D721Med (cell line): ENCODE results near the gene PARP4.
"Not testable (repeated sequence)": the region's sequence is repeated elsewhere in the genome, so short reads cannot be mapped to it uniquely, and the experiment has no call there.

ENCODE experiments used
- DNase-seq: peaks from one replicate; pipeline ENCODE4 v3.0.0; 2011; ENCODE audit warnings: low spot score; ENCODE audit not compliant: insufficient read length
- FAIRE-seq: peaks from 2 replicates; lab custom pipeline; 2011; peaks lifted over from hg19 to GRCh38; lab: Jason Lieb, UNC
- TF ChIP-seq, protein P1 (sequence below): IDR thresholded peaks from 2 replicates; pipeline ENCODE4 v1.5.1; 2012; ENCODE audit warnings: mild to moderate bottlenecking, control low read depth; ENCODE audit not compliant: insufficient read depth; ENCODE audit errors: missing control alignments

PARP4 gene

GRCh38 chr13:24502533-24503378 lies 9.8 kb downstream of the PARP4 start:
- DNase-seq (no peak), FAIRE-seq (no peak)
- TF ChIP-seq, protein P1, sequence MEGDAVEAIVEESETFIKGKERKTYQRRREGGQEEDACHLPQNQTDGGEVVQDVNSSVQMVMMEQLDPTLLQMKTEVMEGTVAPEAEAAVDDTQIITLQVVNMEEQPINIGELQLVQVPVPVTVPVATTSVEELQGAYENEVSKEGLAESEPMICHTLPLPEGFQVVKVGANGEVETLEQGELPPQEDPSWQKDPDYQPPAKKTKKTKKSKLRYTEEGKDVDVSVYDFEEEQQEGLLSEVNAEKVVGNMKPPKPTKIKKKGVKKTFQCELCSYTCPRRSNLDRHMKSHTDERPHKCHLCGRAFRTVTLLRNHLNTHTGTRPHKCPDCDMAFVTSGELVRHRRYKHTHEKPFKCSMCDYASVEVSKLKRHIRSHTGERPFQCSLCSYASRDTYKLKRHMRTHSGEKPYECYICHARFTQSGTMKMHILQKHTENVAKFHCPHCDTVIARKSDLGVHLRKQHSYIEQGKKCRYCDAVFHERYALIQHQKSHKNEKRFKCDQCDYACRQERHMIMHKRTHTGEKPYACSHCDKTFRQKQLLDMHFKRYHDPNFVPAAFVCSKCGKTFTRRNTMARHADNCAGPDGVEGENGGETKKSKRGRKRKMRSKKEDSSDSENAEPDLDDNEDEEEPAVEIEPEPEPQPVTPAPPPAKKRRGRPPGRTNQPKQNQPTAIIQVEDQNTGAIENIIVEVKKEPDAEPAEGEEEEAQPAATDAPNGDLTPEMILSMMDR = no peak

DNA sequence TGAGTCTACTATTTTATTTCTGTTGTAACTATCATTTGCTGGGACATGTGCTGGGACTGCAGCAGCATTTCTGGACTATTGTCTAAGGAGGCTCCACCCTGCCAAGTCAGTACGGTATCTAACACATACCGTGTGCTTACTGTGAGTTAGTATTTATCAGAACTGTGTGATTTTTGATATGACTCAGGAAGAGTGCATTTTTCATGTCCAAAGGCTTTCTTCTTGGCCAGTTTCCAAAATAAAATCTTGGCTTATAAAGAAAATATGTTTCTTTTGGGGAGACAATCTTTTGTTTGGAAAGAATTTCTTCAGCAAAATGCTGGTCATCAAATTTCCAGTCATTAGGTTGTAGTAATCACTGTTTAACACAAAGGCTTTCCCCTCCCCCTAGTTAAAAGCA lies 11.6 kb downstream of the PARP4 start:
- TF ChIP-seq, protein P1 = no peak
- FAIRE-seq (no peak), DNase-seq (no peak)

GRCh38 chr13:24497742-24498141 lies 14.8 kb downstream of the PARP4 start:
- TF ChIP-seq, protein P1 = no peak
- DNase-seq = no peak
- FAIRE-seq = no peak

DNA sequence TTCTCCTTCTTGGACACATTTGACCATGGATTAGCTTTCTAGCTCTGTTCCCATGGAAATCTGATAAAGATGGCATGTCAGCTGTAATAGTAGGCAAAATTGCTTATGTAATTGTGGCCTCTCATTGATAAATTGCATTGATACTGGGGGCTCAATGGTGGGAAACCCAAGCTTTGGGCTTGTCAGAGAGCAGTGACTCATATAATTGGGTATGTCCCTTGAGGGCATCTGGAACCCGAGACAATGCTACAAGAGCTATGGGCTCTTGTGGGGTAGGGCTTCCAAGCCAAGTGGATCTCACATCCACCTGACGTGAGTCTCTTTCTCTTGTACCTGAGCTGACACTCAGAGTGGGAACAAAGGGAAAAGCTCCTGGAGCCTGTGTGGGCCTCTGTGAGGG lies 16.3 kb downstream of the PARP4 start:
- DNase-seq, FAIRE-seq: not testable (repeated sequence)

DNA sequence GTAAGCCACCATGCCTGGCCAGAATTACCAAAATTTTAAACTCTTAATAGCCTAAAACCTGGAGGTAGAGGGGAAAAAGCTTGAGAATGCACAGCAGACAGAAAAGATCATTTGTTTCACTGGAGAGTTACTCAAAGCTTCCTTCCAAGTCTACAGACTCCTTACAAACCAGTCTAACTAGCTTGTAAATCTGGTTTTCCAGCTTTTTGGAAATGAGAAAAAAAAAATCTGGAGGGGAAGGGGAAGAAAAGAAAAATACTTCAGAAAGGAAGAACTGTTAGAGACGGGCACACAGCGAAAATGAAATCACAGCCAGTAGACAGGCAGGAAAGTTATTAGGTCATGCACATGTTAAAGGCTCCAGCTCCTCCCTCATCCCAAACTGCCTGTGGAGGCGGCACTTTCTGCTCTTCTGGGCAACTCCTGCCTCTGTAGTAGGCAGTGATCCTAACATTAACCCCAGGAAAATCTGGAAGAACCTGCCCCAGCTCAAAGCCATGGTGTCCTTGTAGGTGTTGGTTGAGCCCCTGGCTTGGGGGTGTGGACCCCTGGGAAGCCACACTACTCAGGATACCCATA lies 17.3 kb downstream of the PARP4 start:
- no peak for FAIRE-seq

GRCh38 chr13:24493356-24493755 lies 19.2 kb downstream of the PARP4 start:
- FAIRE-seq = no peak
- TF ChIP-seq, protein P1 = no peak
- DNase-seq = no peak

More for the DNA sequence above, 17.3 kb downstream of the PARP4 start:
- no peak for DNase-seq
- TF ChIP-seq, protein P1 = no peak

GRCh38 chr13:24491845-24492244 lies 20.7 kb downstream of the PARP4 start:
- DNase-seq (no peak), FAIRE-seq (no peak)
- TF ChIP-seq, protein P1 = no peak
